Naive thymus-derived CD4-positive, alpha-beta T cell (primary cell): ENCODE data around the gene C3. TPM values are rescaled to one million over a fixed set of nuclear protein-coding genes. Genes with fewer than 3 reads are reported as not detected.
A peak's percentile ranks its signal among the peaks of the same experiment; 100 is the strongest.
"Not testable (repeated sequence)": the region's sequence is repeated elsewhere in the genome, so short reads cannot be mapped to it uniquely, and the experiment has no call there.

Experiments used
- ATAC-seq: fragments of 150-1000 bp; cut with Tn5 transposase; 2 replicates; pipeline ENCODE4 v1.10.0; 2021; ENCODE audit warnings: mild to moderate bottlenecking, moderate library complexity
- CTCF ChIA-PET: fragments of 350-600 bp; sonication (Branson Sonifier 250); formaldehyde crosslinking; loops from one replicate; lab custom pipeline; 2021; ENCODE audit warnings: antibody characterized with exemption; lab: Charles Lee
- POLR2A ChIA-PET: fragments of 350-600 bp; sonication (Branson Sonifier 250); formaldehyde crosslinking; loops from one replicate; lab custom pipeline; 2021; ENCODE audit warnings: antibody characterized with exemption, inconsistent platforms; lab: Charles Lee
- DNase-seq, 9 donors: peaks; one replicate each; pipeline versions ENCODE4 v3.0.0 to v3.0.0-alpha.2; 2020 to 2022; ENCODE audit warnings: mixed read lengths in 1 of 9
- H3K27ac ChIP-seq: one replicate; pipeline ENCODE4 v1.7.0; 2013; ENCODE audit warnings: mild to moderate bottlenecking, low read depth, low read length, moderate library complexity
- H3K27me3 ChIP-seq, 2 donors: one replicate each; pipeline ENCODE4 v1.7.0; 2013; ENCODE audit warnings: low read length in 2 of 2, mild to moderate bottlenecking in 2 of 2, moderate library complexity in 2 of 2; ENCODE audit not compliant: control insufficient read depth in 2 of 2, insufficient read depth in 2 of 2
- H3K36me3 ChIP-seq, 3 experiments: 1 replicate in 2 of 3; 2 replicates in 1 of 3; pipeline ENCODE4 v1.7.0; 2013; ENCODE audit warnings: low read length in 3 of 3, mild to moderate bottlenecking in 3 of 3, moderate library complexity in 1 of 3; ENCODE audit not compliant: insufficient read depth in 3 of 3, control insufficient read depth in 2 of 3
- H3K4me1 ChIP-seq, 2 donors: one replicate each; pipeline ENCODE4 v1.7.0; 2013; ENCODE audit warnings: low read length in 2 of 2, mild to moderate bottlenecking in 2 of 2, moderate library complexity in 1 of 2; ENCODE audit not compliant: control insufficient read depth in 2 of 2, insufficient read depth in 2 of 2
- H3K4me3 ChIP-seq: 2 replicates; pipeline ENCODE4 v1.7.0; 2013; ENCODE audit warnings: mild to moderate bottlenecking, low read length
- H3K9me3 ChIP-seq, 3 experiments: 1 replicate in 2 of 3; 2 replicates in 1 of 3; pipeline ENCODE4 v1.7.0; 2013; ENCODE audit warnings: low read length in 3 of 3; ENCODE audit not compliant: control insufficient read depth in 2 of 3
- H3K27ac Mint-ChIP-seq, 9 donors: one replicate each; pipeline ENCODE4 v1.8.0; 2020 to 2022; ENCODE audit warnings: mixed read lengths in 9 of 9, mild to moderate bottlenecking in 8 of 9, moderate library complexity in 5 of 9, inconsistent platforms in 2 of 9
- H3K27me3 Mint-ChIP-seq, 5 donors: one replicate each; pipeline ENCODE4 v1.8.0; 2021 to 2022; ENCODE audit warnings: mixed read lengths in 5 of 5, mild to moderate bottlenecking in 1 of 5
- H3K36me3 Mint-ChIP-seq, 5 donors: one replicate each; pipeline ENCODE4 v1.8.0; 2020 to 2022; ENCODE audit warnings: mixed read lengths in 5 of 5, mild to moderate bottlenecking in 3 of 5, inconsistent platforms in 1 of 5
- H3K4me1 Mint-ChIP-seq, 7 donors: one replicate each; pipeline ENCODE4 v1.8.0; 2020 to 2022; ENCODE audit warnings: mixed read lengths in 7 of 7, mild to moderate bottlenecking in 3 of 7, inconsistent platforms in 1 of 7
- H3K4me3 Mint-ChIP-seq, 10 donors: one replicate each; pipeline ENCODE4 v1.8.0; 2020 to 2022; ENCODE audit warnings: mild to moderate bottlenecking in 10 of 10, mixed read lengths in 10 of 10, moderate library complexity in 6 of 10, inconsistent platforms in 2 of 10
- H3K9me3 Mint-ChIP-seq, 11 donors: one replicate each; pipeline ENCODE4 v1.8.0; 2020 to 2022; ENCODE audit warnings: mixed read lengths in 11 of 11, mild to moderate bottlenecking in 4 of 11, inconsistent platforms in 1 of 11, moderate library complexity in 1 of 11
- intact Hi-C, 2 donors: fragments of 100-400 bp; cut with micrococcal nuclease; formaldehyde crosslinking; loops; one replicate each; pipeline ENCODE4 v1.15.1; 2023
- polyA plus RNA-seq, 2 donors: library from polyadenylated mRNA; unstranded; fragments of 300-500 nt; fragmentation: Illumina TruSeq; gene quantifications; one replicate each; pipeline ENCODE4 v1.2.3, GENCODE V29; 2021
- total RNA-seq, 6 experiments: library from RNA in 5 of 6; stranded (reverse) in 5 of 6; gene quantifications; 1 replicate in 5 of 6; 2 replicates in 1 of 6; pipeline ENCODE4 v1.2.3 and lab custom pipeline; 2021 to 2026

C3 gene
- total and polyA plus RNA-seq, 7 experiments from 2014 or later, result 0.57 to 3.7 (median 1.8) TPM; not detected in 2

DNA sequence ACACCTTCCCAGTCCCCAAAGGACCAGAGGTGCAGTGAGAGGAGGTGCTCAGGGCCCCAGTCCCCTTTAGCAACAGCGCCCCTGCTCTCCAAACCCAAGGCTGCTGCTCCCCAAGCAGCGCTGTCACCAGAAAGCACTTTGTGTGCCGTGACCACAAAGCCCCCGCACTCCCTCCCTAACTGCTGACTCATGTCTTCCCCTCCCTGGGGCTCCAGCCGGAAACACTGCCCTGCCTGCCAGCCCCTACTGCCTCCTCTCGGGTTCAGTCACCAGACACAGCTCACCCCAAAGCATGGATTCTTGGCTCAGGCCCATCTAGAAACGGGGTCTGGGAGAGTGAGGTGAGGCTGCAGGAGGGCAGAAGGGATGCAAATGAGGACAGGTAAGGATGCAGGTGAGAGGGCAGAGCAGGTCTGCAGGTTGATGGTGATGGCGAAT lies 45.6 kb downstream of the C3 start:
- H3K27ac ChIP-seq, result no peak overlapping the region
- peaks cover 27 to 65% (median 41%) of the 10 kb centered on the region in 7 donors for H3K4me1 Mint-ChIP-seq
- CTCF ChIA-PET, result interaction anchor here (0.7 to 1.1 kb wide), 3 partner anchors 32 to 697 kb away, joined by 3 to 4 read pairs (median 3); no protein-coding TSS in a partner anchor
- H3K9me3 Mint-ChIP-seq, result peaks cover 0 to 6% (median 0%) of the 10 kb centered on the region in 11 donors
- peak; percentile 77 for ATAC-seq
- H3K27me3 ChIP-seq, result no peaks in the 10 kb centered on the region
- POLR2A ChIA-PET, result no interaction called here
- peak overlapping the region; percentile 48 for H3K4me3 ChIP-seq
- H3K27me3 Mint-ChIP-seq, result no peaks in the 10 kb centered on the region
- H3K27ac Mint-ChIP-seq, result peak overlapping the region in 2 of 9 donors; percentile 46 to 88
- no peaks in the 10 kb centered on the region for H3K9me3 ChIP-seq
- no peaks in the 10 kb centered on the region for H3K36me3 ChIP-seq
- DNase-seq, result peak; percentile 21 to 90 (median 54)
- intact Hi-C loops, result loop anchor here (2.0 kb wide), 4 partner anchors 20 to 62 kb away; partner anchors contain the start of gene GPR108 (in 1 of the 2)
- H3K4me3 Mint-ChIP-seq, result peak overlapping the region in 4 of 10 donors; percentile 4 to 82 (median 32)
- peaks cover 22 to 34% of the 10 kb centered on the region in 2 donors for H3K4me1 ChIP-seq
- peaks cover 0 to 7% (median 0%) of the 10 kb centered on the region in 5 donors for H3K36me3 Mint-ChIP-seq

- not testable (repeated sequence) for ATAC-seq
These were observed 46.0 kb downstream of the C3 start for GRCh38 chr19:6674408-6674807.

DNA sequence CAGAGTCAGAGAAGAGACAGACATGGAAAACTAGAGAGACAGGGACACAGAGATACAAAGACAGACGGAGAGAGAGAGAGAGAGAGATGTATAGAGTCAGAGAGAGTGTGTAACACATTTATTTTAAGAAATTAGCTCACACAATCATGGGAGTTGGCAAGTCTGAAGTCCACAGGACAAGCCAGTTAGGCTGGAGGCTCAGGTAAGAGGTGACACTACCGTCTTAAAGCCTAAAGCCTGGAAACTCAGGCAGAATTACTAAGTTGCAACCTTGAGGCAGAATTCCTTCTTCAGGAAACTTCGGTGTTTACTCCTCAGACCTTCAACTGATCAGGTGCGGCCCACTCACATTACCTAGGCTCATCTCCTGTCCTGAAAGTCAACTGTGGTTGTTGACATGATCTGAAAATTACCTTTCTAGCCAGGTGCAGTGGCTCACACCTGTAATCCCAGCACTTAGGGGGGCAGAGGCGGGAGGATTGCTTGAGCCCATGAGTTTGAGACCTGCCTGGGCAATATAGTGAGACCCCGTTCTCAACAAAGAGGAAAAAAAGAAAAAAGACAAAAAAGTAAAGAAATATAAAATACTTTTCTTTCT lies 47.7 kb downstream of the C3 start:
- CTCF ChIA-PET, result no interaction called here

More at GRCh38 chr19:6674408-6674807, 46.0 kb downstream of the C3 start:
- peaks cover 22 to 34% of the 10 kb centered on the region in 2 donors for H3K4me1 ChIP-seq
- H3K36me3 ChIP-seq, H3K27me3 ChIP-seq, H3K4me3 ChIP-seq, H3K27me3 Mint-ChIP-seq, H3K9me3 ChIP-seq, H3K27ac ChIP-seq, DNase-seq, H3K9me3 Mint-ChIP-seq, POLR2A ChIA-PET: not testable (repeated sequence)
- Mint-ChIP-seq H3K36me3 (peaks cover 0 to 12% (median 0%) of the 10 kb centered on the region in 5 donors), H3K4me1 (peaks cover 31 to 66% (median 46%) of the 10 kb centered on the region in 7 donors), H3K27ac (peak overlapping the region in 2 of 9 donors; percentile 46 to 88), H3K4me3 (peak overlapping the region in 4 of 10 donors; percentile 4 to 82 (median 39))
- intact Hi-C loops, result loop anchor here (2.0 kb wide), 4 partner anchors 20 to 62 kb away; partner anchors contain the start of gene GPR108 (in 1 of the 2)
- CTCF ChIA-PET, result interaction anchor here (0.7 to 1.1 kb wide), 3 partner anchors 62 to 698 kb away, joined by 3 to 4 read pairs (median 3); no protein-coding TSS in a partner anchor

GRCh38 chr19:6671960-6672359 lies 48.5 kb downstream of the C3 start:
- H3K27me3 ChIP-seq, result no peaks in the 10 kb centered on the region
- ChIA-PET POLR2A (no interaction called here), CTCF (interaction anchor here (0.7 kb wide), 1 partner anchor 24 kb away, joined by 3 read pairs; no protein-coding TSS in a partner anchor)
- no peaks in the 10 kb centered on the region for H3K9me3 Mint-ChIP-seq
- DNase-seq (no peak), ATAC-seq (no peak)
- H3K4me3 ChIP-seq, result no peak overlapping the region
- peak overlapping the region in 5 of 10 donors; percentile 4 to 64 (median 23) for H3K4me3 Mint-ChIP-seq
- no peaks in the 10 kb centered on the region for H3K36me3 ChIP-seq
- peaks cover 0 to 15% (median 0%) of the 10 kb centered on the region in 5 donors for H3K36me3 Mint-ChIP-seq
- peaks cover 38 to 70% (median 46%) of the 10 kb centered on the region in 7 donors for H3K4me1 Mint-ChIP-seq
- no peak overlapping the region for H3K27ac ChIP-seq
- H3K27ac Mint-ChIP-seq, result peak overlapping the region in 3 of 9 donors; percentile 33 to 72 (median 52)
- H3K4me1 ChIP-seq, result peaks cover 26 to 37% of the 10 kb centered on the region in 2 donors
- H3K9me3 ChIP-seq, result no peaks in the 10 kb centered on the region
- intact Hi-C loops, result no loop called here
- no peaks in the 10 kb centered on the region for H3K27me3 Mint-ChIP-seq

More for the DNA sequence above, 47.7 kb downstream of the C3 start:
- H3K9me3 ChIP-seq, result no peaks in the 10 kb centered on the region
- Mint-ChIP-seq H3K9me3 (peaks cover 0 to 1% (median 0%) of the 10 kb centered on the region in 11 donors), H3K27me3 (no peaks in the 10 kb centered on the region), H3K4me1 (peaks cover 37 to 68% (median 51%) of the 10 kb centered on the region in 7 donors), H3K36me3 (peaks cover 0 to 14% (median 0%) of the 10 kb centered on the region in 5 donors), H3K27ac (peak overlapping the region in 3 of 9 donors; percentile 6 to 52 (median 6)), H3K4me3 (peak overlapping the region in 2 of 10 donors; percentile 4 to 32)
- no peak overlapping the region for H3K27ac ChIP-seq
- DNase-seq (no peak), ATAC-seq (no peak)
- peaks cover 26 to 33% of the 10 kb centered on the region in 2 donors for H3K4me1 ChIP-seq
- no peaks in the 10 kb centered on the region for H3K36me3 ChIP-seq
- POLR2A ChIA-PET, result no interaction called here
- no peaks in the 10 kb centered on the region for H3K27me3 ChIP-seq
- no peak overlapping the region for H3K4me3 ChIP-seq
- intact Hi-C loops, result no loop called here

GRCh38 chr19:6668691-6669090 lies 51.8 kb downstream of the C3 start:
- CTCF ChIA-PET, result interaction anchor here (1.4 kb wide), 1 partner anchor 35 kb away, joined by 3 read pairs; no protein-coding TSS in a partner anchor
- no peak for DNase-seq

DNA sequence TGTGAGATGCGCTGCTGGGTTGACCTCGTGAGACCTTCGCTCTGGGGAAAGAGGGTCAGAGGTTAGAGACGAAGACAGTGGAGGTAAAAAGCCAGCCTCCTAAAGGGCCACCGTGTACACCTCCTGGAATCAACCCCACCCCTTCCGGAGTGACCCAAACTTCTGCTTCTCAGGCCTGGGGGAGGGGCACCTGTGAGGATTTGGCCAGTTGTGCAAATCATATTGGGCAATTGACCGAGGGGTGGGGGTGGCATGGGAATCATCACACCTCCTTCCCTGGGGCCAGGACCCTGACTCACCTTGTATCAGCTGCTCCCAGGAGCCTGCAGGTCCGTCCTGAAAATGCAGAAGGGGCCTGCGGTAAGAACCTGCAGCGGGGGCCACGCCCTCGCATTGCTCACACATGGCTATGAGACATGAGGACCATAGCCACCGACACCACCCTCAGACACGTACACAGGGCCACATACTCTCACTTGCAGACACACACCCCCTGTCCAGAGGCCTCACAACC lies 53.3 kb downstream of the C3 start:
- H3K27me3 ChIP-seq, result no peaks in the 10 kb centered on the region
- intact Hi-C loops, result no loop called here
- DNase-seq, result no peak
- ChIA-PET POLR2A (no interaction called here), CTCF (no interaction called here)
- Mint-ChIP-seq H3K27ac (peak overlapping the region in 5 of 9 donors; percentile 4 to 74 (median 56)), H3K27me3 (no peaks in the 10 kb centered on the region), H3K4me3 (peak overlapping the region in 1 of 10 donors; percentile 56), H3K36me3 (peaks cover 0 to 35% (median 0%) of the 10 kb centered on the region in 5 donors), H3K4me1 (peaks cover 19 to 49% (median 33%) of the 10 kb centered on the region in 7 donors), H3K9me3 (peaks cover 0 to 3% (median 0%) of the 10 kb centered on the region in 11 donors)
- ATAC-seq, result peak; percentile 22
- no peak overlapping the region for H3K4me3 ChIP-seq
- no peaks in the 10 kb centered on the region for H3K9me3 ChIP-seq
- H3K4me1 ChIP-seq, result peaks cover 13 to 44% of the 10 kb centered on the region in 2 donors
- no peak overlapping the region for H3K27ac ChIP-seq
- peaks cover 0 to 7% (median 7%) of the 10 kb centered on the region in 3 experiments for H3K36me3 ChIP-seq

More at GRCh38 chr19:6668691-6669090, 51.8 kb downstream of the C3 start:
- peak overlapping the region; percentile 62 for H3K4me3 ChIP-seq
- no peaks in the 10 kb centered on the region for H3K27me3 ChIP-seq
- POLR2A ChIA-PET, result interaction anchor here (0.8 kb wide), 1 partner anchor 9 kb away, joined by 3 read pairs; no protein-coding TSS in a partner anchor
- H3K4me3 Mint-ChIP-seq, result peak overlapping the region; percentile 87 to 99 (median 95)
- H3K27ac Mint-ChIP-seq, result peak overlapping the region; percentile 44 to 92 (median 88)
- no peak for ATAC-seq
- peaks cover 13 to 29% of the 10 kb centered on the region in 2 donors for H3K4me1 ChIP-seq
- no peaks in the 10 kb centered on the region for H3K9me3 ChIP-seq
- H3K4me1 Mint-ChIP-seq, result peaks cover 19 to 55% (median 29%) of the 10 kb centered on the region in 7 donors
- H3K9me3 Mint-ChIP-seq, result no peaks in the 10 kb centered on the region
- H3K36me3 ChIP-seq, result peaks cover 0 to 7% (median 7%) of the 10 kb centered on the region in 3 experiments
- peaks cover 0 to 35% (median 0%) of the 10 kb centered on the region in 5 donors for H3K36me3 Mint-ChIP-seq
- intact Hi-C loops, result no loop called here
- H3K27me3 Mint-ChIP-seq, result no peaks in the 10 kb centered on the region
- H3K27ac ChIP-seq, result no peak overlapping the region
